ENCODE data around the gene PLAAT5.
"Not testable (repeated sequence)": the region's sequence is repeated elsewhere in the genome, so short reads cannot be mapped to it uniquely, and the experiment has no call there.

Gene PLAAT5

GRCh38 chr11:63490551-63491239 lies at the start of gene PLAAT5:
TSS of gene PLAAT5 (minus strand) at chr11:63491167. CDS start at chr11:63491034, 133 bp downstream.
- FAIRE-seq, result no peak
- no peak for DNase-seq (ENCODE audit: low spot score)

GRCh38 chr11:63537293-63538101 lies 46.5 kb upstream of the PLAAT5 start:
- FAIRE-seq, result no peak

DNA sequence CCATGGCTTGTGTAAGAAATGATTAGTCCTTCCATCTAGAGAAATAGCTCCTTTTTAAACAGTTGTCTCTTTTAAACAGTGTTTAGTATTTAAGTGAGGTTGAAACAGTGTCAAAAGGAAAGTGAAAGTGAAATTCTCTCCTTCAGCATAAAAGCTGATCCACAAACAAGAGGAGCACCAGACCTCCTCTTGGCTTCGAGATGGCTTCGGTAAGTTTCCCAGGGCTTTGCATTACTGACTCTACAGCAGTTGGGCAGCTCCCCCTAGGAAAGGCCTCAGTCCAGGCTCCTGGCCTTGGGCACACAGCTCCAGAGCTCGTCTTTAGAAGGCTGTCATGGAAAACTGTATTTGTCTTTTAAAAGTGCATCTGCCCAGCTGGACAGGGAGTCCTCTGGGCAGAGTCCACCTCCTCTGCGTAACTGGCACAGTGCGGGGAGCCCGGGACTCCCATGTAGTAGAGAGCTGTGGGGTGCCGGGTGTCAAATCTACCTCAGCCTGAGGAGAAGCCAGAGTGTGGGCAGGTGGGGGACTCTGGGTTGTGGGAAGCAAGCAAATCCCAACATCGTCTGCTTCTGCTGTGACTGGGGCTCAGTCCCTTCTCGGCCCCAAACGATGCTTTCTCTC lies 45.8 kb upstream of the PLAAT5 start, which contains the start of gene PLAAT4:
Gene PLAAT4 (plus strand): TSS at position 140 of the 624 bp plus-strand sequence. CDS start 61 bp downstream, at position 201.
- FAIRE-seq (no peak), DNase-seq (ENCODE audit: low spot score) (no peak)

More at GRCh38 chr11:63537293-63538101, 46.5 kb upstream of the PLAAT5 start:
- DNase-seq (ENCODE audit: low spot score), result no peak

DNA sequence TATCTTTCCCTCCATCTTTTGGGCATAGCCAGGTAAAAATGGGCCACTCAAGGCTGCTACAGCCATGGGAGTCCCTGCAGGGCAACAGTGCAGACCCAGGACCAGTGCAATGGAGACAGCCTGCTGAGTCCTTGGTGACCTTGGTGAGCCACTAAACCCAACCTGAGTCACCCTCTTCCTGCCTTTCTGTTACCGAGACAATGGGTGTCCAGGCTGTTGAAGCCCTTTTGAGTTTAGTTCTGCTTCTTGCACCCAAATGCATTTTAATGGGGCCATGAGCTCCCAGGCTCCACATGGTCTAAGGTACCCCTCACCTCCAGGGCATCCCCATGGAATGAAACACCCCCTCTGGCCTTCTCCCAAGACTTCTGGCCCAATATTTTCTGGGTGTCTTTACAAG lies 44.8 kb upstream of the PLAAT5 start:
- no peak for DNase-seq (ENCODE audit: low spot score)
- FAIRE-seq, result no peak

GRCh38 chr11:63534895-63535461 lies 44.0 kb upstream of the PLAAT5 start:
- DNase-seq (ENCODE audit: low spot score) (no peak), FAIRE-seq (no peak)

- FAIRE-seq, result no peak
- DNase-seq (ENCODE audit: low spot score), result no peak
Measured at GRCh38 chr11:63534076-63534475, 43.1 kb upstream of the PLAAT5 start.

DNA sequence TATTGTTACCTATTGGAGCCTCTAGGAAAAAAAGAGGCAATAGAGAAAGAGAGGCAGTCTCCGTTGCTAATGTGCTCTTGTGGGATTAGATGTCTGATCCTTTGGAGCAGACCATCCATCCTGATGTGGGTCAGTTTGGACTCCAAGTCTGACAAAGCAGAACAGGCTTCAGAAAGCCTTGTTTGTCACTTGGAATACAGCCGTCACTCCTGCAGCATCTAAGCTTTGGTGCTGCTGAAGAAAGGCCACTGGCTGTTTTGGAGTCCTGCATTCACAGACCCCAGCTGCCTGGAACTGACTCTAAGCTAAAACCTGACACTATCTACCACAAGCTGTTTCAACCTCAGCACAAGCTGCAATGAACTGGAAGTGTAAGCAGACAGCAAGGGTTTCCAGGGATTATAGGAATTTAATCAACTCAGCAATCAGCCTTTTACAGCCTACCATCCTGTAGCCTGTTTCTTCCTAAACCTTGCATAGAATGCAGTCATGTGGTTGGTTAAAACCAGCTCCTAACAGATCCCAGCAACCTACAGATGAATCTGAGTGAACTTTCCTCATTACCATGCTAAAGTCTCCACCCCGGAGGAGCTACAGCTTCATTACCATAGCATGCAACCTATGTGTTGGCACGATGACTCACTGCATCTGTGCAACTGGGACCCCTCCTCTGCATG lies 42.0 kb upstream of the PLAAT5 start:
- FAIRE-seq (no peak), DNase-seq (ENCODE audit: low spot score) (no peak)

DNA sequence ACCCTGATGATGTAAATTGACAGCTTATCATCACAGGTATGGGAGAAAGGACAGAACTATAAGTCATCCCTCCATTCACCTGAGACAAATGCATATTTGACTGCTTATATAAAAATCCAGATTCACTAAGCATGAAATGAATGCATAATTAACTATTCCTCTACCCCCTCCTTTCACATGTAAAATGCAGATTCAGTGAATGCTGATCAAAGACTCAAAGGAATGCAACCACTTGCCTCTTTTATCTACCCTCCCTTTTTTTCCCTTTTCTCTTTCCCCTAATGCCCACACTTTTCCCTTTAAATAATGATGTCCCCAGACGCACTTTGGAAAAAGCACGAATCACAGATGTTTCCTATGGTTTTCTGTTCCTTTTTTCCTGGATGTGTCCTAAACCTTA lies 41.1 kb upstream of the PLAAT5 start:
- no peak for DNase-seq (ENCODE audit: low spot score)
- no peak for FAIRE-seq

DNA sequence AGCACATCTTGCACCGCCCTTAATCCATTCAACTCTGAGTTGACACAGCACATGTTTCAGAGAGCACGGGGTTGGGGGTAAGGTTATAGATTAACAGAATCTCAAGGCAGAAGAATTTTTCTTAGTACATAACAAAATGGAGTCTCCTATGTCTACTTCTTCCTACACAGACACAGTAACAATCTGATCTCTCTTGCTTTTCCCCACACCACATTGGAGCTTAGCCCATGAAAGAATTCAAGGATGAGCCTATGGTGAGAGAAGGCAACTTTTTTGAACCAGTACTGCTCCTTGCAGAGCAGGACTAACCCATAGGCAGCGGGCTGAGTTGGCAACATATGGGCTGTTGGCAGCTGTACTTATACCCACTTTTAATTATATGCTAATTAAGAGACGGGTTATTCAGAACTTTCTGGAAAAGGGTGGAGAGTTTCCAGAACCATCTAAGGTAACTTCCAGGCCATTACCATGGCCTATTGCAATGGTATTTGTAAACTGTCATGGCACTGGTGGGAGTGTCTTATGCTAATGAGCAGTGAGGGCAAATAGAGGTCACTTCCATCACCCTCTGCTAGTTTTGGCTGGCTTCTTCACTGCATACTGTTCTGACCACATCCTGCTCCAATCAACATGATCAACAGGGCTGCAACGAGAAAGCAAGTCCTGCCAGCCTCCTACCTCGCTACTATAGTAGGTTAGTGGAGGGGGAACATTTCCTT lies 40.3 kb upstream of the PLAAT5 start:
- DNase-seq (ENCODE audit: low spot score) (peak; percentile 62), FAIRE-seq (peak; percentile 55)

DNA sequence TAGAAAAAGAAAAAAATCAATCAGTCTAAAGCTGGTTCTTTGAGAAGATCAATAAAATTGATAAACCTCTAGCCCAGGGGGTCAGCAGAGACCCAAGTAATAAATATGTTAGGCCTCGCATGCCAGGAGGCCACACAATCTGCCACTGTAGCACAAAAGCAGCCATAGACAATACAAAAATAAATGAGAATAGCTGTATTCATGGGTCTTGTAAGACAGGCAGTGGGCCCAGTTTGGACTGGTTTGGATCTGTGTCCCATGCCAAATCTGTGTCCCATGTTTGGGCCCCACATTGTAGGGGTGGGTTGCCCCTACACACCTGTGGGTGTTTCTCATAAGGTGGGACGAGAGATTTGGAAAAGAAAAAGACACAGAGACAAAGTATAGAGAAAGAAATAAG lies 39.1 kb upstream of the PLAAT5 start:
- no peak for FAIRE-seq
- DNase-seq (ENCODE audit: low spot score), result no peak

- not testable (repeated sequence) for DNase-seq (ENCODE audit: low spot score); FAIRE-seq
Measured at GRCh38 chr11:63529373-63529772, 38.4 kb upstream of the PLAAT5 start.

DNA sequence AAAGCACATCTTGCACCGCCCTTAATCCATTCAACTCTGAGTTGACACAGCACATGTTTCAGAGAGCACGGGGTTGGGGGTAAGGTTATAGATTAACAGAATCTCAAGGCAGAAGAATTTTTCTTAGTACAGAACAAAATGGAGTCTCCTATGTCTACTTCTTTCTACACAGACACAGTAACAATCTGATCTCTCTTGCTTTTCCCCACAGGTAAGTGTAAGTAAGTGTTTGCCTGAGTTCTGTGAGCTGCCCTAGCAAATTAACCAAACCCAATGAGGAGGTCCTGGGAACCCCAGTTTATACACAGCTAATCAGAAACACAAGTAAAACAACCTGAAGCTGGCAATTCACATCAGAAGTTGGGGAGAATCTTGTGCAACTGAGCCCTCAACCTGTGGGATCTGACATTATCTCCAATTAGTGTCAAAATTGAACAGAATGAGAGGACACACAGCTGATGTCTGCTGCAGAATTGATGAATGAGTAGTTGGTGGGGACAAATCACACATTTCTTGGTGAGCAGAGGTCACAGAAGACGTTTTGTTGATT lies 37.8 kb upstream of the PLAAT5 start:
- FAIRE-seq; DNase-seq (ENCODE audit: low spot score): not testable (repeated sequence)

- DNase-seq (ENCODE audit: low spot score); FAIRE-seq: not testable (repeated sequence)
Measured at GRCh38 chr11:63528156-63528555, 37.2 kb upstream of the PLAAT5 start.

GRCh38 chr11:63527667-63528066 lies 36.7 kb upstream of the PLAAT5 start:
- FAIRE-seq, result no peak
- DNase-seq (ENCODE audit: low spot score), result no peak

- no peak for FAIRE-seq
- no peak for DNase-seq (ENCODE audit: low spot score)
Measured at GRCh38 chr11:63523151-63523550, 32.2 kb upstream of the PLAAT5 start.

DNA sequence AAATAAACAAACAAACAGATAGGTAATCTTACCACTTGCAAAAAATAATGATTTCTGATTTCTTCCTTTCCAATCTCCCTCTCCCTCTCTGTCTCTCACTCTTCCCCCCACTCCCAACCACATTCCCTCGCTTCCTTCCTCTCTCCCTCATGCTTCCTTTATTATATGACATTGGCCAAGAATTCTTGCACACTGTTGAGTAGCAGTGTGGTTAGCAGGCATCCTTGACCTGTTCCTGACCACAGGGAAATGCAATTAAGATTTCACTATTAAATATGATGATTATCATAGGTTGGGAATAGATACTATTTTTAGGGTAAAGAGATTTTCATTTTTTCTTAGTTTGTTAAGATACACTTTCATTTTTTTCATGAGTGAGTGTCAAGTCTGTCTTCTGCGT lies 30.9 kb upstream of the PLAAT5 start:
- no peak for FAIRE-seq
- no peak for DNase-seq (ENCODE audit: low spot score)

GRCh38 chr11:63520606-63521170 lies 29.7 kb upstream of the PLAAT5 start:
- FAIRE-seq, result no peak
- no peak for DNase-seq (ENCODE audit: low spot score)

GRCh38 chr11:63518548-63518947 lies 27.6 kb upstream of the PLAAT5 start:
- DNase-seq (ENCODE audit: low spot score) (no peak), FAIRE-seq (no peak)

DNA sequence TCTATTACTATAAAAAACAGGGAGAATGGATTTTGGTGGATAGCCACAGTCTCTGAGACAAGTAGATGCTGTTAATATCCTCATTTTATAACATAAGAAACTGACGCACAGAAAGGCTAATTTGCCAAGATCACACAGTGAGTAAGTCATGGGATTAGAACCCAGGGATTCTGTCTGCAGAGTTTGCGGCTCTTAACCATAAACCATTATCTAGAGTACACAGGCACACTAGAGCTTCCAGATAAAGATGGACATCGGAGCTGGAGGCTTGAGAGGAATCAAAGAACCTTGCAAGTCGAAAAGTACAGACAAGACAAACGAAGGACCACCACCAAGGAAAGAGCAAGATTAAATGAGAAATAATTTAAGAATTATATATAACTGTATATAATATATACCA lies 26.2 kb upstream of the PLAAT5 start:
- DNase-seq (ENCODE audit: low spot score), result no peak
- FAIRE-seq, result no peak

DNA sequence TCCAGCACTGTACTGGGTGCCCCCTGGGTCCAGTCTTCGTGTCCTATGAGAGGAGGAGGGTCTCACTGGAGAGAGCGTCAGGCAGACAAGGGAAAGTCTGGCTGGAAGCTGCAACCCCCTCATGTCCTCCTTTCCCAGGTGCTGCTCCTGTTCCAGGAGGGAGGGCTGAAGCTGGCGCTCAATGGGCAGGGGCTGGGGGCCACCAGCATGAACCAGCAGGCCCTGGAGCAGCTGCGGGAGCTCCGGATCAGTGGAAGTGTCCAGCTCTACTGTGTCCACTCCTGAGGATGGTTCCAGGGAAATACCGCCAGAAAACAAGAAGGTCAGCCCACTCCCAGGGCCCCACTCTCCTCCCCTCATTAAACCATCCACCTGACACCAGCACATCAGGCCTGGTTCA lies 25.1 kb upstream of the PLAAT5 start:
- DNase-seq (ENCODE audit: low spot score) (no peak), FAIRE-seq (no peak)
